Upper lobe of right lung (tissue), 1 donor: ENCODE data around the gene ZCCHC24. TPM values are rescaled to one million over a fixed set of nuclear protein-coding genes. Genes with fewer than 3 reads are reported as not detected.

Experiments
- ATAC-seq: fragments of 200-7000 bp; cut with Tn5 transposase; one replicate; pipeline ENCODE4 v1.9.1; 2020; ENCODE audit warnings: mild to moderate bottlenecking, moderate library complexity
- DNase-seq: peaks from one replicate; pipeline ENCODE4 v3.0.0-alpha.2; 2020
- H3K27ac ChIP-seq: fragments of 200-600 bp; one replicate; pipeline ENCODE4 v1.8.0; 2022
- H3K27me3 ChIP-seq: fragments of 200-600 bp; one replicate; pipeline ENCODE4 v1.8.0; 2022; ENCODE audit warnings: mild to moderate bottlenecking
- H3K36me3 ChIP-seq: fragments of 200-600 bp; one replicate; pipeline ENCODE4 v1.8.0; 2022
- H3K4me1 ChIP-seq: fragments of 200-600 bp; one replicate; pipeline ENCODE4 v1.8.0; 2022
- H3K4me3 ChIP-seq: fragments of 200-600 bp; one replicate; pipeline ENCODE4 v1.8.0; 2022; ENCODE audit warnings: mild to moderate bottlenecking
- H3K9me3 ChIP-seq: fragments of 200-600 bp; one replicate; pipeline ENCODE4 v1.8.0; 2022
- CTCF ChIP-seq: fragments of 200-600 bp; IDR thresholded peaks from one replicate; pipeline ENCODE4 v1.8.0; 2022; ENCODE audit warnings: antibody characterized with exemption
- intact Hi-C: fragments of 100-400 bp; cut with DNase I; formaldehyde crosslinking; loops from one replicate; pipeline ENCODE4 v1.11.0; 2022
- total RNA-seq: library from RNA; stranded (reverse); fragmentation: NEBNext Ultra II Directional; extraction: Animal tissue kit (Norgen Biotek cat#: 25700); gene quantifications from one replicate; pipeline ENCODE4 v1.2.1, GENCODE V29; 2021
- donor health status: DM: no; HTN: yes; CAD: no; lungs with severe emphysema.

The ZCCHC24 gene
- total RNA-seq, 1 donor from 2014 or later, result 32.4 TPM

GRCh38 chr10:79454259-79454658 is 8.8 kb upstream of the ZCCHC24 start:
- no peak for TF ChIP-seq CTCF
- intact Hi-C loops, result no loop called here
- ATAC-seq, result peak; percentile 71
- Histone ChIP-seq H3K9me3 (no peaks in the 10 kb centered on the region), H3K27ac (no peak overlapping the region), H3K27me3 (no peaks in the 10 kb centered on the region), H3K36me3 (no peaks in the 10 kb centered on the region), H3K4me3 (no peak overlapping the region), H3K4me1 (no peaks in the 10 kb centered on the region)
- no peak for DNase-seq

GRCh38 chr10:79453392-79453791 is 8.0 kb upstream of the ZCCHC24 start:
- no peak overlapping the region for H3K27ac ChIP-seq
- intact Hi-C loops, result no loop called here
- H3K4me1 ChIP-seq, result no peaks in the 10 kb centered on the region
- DNase-seq (no peak), ATAC-seq (no peak)
- H3K27me3 ChIP-seq, result no peaks in the 10 kb centered on the region
- H3K9me3 ChIP-seq, result no peaks in the 10 kb centered on the region
- no peak overlapping the region for H3K4me3 ChIP-seq
- no peaks in the 10 kb centered on the region for H3K36me3 ChIP-seq
- no peak for TF ChIP-seq CTCF

GRCh38 chr10:79452174-79452611 is 6.8 kb upstream of the ZCCHC24 start:
- H3K27ac ChIP-seq, result no peak overlapping the region

GRCh38 chr10:79451046-79451699 is 5.7 kb upstream of the ZCCHC24 start:
- Histone ChIP-seq H3K4me1 (no peaks in the 10 kb centered on the region), H3K9me3 (no peaks in the 10 kb centered on the region), H3K4me3 (no peak overlapping the region), H3K36me3 (no peaks in the 10 kb centered on the region), H3K27me3 (no peaks in the 10 kb centered on the region), H3K27ac (no peak overlapping the region)
- no peak for DNase-seq
- no peak for TF ChIP-seq CTCF
- ATAC-seq, result no peak
- intact Hi-C loops, result no loop called here

More at GRCh38 chr10:79452174-79452611, 6.8 kb upstream of the ZCCHC24 start:
- no peaks in the 10 kb centered on the region for H3K36me3 ChIP-seq
- no peak for TF ChIP-seq CTCF
- no peaks in the 10 kb centered on the region for H3K27me3 ChIP-seq
- H3K9me3 ChIP-seq, result no peaks in the 10 kb centered on the region
- DNase-seq (no peak), ATAC-seq (no peak)
- no peaks in the 10 kb centered on the region for H3K4me1 ChIP-seq
- intact Hi-C loops, result no loop called here
- no peak overlapping the region for H3K4me3 ChIP-seq

GRCh38 chr10:79449181-79450146 is 4.0 kb upstream of the ZCCHC24 start:
- intact Hi-C loops, result no loop called here
- Histone ChIP-seq H3K4me3 (no peak overlapping the region), H3K9me3 (no peaks in the 10 kb centered on the region), H3K36me3 (no peaks in the 10 kb centered on the region), H3K27ac (no peak overlapping the region), H3K27me3 (no peaks in the 10 kb centered on the region), H3K4me1 (no peaks in the 10 kb centered on the region)
- no peak for TF ChIP-seq CTCF
- ATAC-seq, result no peak
- DNase-seq, result no peak
